Cardiac muscle cell (in vitro differentiated cells and primary cell): ENCODE results near the gene ARHGAP26. TPM values are rescaled to one million over a fixed set of nuclear protein-coding genes. Genes with fewer than 3 reads are reported as not detected.
A peak's percentile ranks its signal among the peaks of the same experiment; 100 is the strongest.

Experiments used
- DNase-seq, 2 donors: peaks; one replicate each; pipeline versions ENCODE4 v3.0.0 to v3.0.0-alpha.2; 2010 to 2017; ENCODE audit warnings: low read depth in 1 of 2, low spot score in 1 of 2
- H3K27ac ChIP-seq: fragments of 200-600 bp; sonication (generic); 2 replicates; pipeline ENCODE4 v1.5.1; 2016
- H3K27me3 ChIP-seq: fragments of 200-600 bp; sonication (generic); 2 replicates; pipeline ENCODE4 v1.6.0; 2016; ENCODE audit warnings: control low read depth
- H3K36me3 ChIP-seq: fragments of 200-600 bp; sonication (generic); 2 replicates; pipeline ENCODE4 v1.5.1; 2016; ENCODE audit warnings: control low read depth
- H3K4me1 ChIP-seq: fragments of 200-600 bp; sonication (generic); 2 replicates; pipeline ENCODE4 v1.8.1; 2017; ENCODE audit warnings: low read depth, mild to moderate bottlenecking, mixed run types
- H3K4me3 ChIP-seq: fragments of 200-600 bp; sonication (generic); 2 replicates; pipeline ENCODE4 v1.5.1; 2016; ENCODE audit warnings: mild to moderate bottlenecking
- H3K9me3 ChIP-seq: fragments of 200-600 bp; sonication (generic); 2 replicates; pipeline ENCODE4 v1.5.1; 2017; ENCODE audit warnings: low read depth, mild to moderate bottlenecking, control low read depth
- polyA plus RNA-seq: library from polyadenylated mRNA; unstranded; fragments of >200 nt; fragmentation: Nextera tagmentation; extraction: Ambion mirVana; gene quantifications from 2 replicates; pipeline ENCODE4 v1.2.1, GENCODE V29; 2016
- total RNA-seq: library from RNA; depleted of rRNA; stranded (reverse); fragments of >200 nt; gene quantifications from 2 replicates; pipeline ENCODE4 v1.2.3, GENCODE V29; 2016
- TF ChIP-seq, protein P1 (sequence below): IDR thresholded peaks from 2 replicates; pipeline ENCODE4 v1.5.1; 2012; ENCODE audit warnings: low read depth, mild to moderate bottlenecking, low read length

The ARHGAP26 gene
- total and polyA plus RNA-seq, 2 experiments from 2014 or later, result 12.7 to 16.2 TPM

DNA sequence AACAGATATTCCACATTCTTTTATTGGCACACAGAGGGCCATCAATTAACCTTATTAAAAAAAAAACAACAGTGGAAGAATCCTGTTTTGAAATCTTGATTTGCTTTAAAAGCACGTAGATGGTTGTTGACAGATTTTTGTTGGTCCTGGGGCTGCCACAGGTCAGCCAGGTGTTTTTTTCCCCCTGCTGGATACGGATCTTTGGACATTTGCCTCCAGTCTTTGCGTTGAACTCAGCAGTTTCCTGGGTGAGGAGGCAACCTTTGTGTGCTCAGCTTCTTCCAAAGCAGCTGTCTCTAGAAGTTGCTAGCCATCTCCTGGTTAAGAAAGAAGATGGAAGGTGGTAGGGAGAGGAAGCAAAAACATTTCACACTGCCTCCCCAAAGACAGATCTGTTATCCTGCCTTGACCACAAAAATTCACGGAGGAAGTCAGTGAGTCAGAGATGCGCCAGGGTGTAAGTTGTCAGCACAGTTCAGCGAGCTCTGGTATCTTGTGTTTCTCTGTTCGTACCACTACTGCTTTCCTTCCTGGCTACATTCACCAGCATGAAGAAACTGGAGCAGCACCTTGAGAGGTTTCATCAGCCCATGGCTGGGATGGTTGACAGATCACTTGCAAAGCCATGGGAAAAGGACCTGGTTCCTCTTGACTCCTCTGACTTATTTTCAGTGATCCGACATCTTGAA is 207.3 kb downstream of the ARHGAP26 start:
- TF ChIP-seq, protein P1, sequence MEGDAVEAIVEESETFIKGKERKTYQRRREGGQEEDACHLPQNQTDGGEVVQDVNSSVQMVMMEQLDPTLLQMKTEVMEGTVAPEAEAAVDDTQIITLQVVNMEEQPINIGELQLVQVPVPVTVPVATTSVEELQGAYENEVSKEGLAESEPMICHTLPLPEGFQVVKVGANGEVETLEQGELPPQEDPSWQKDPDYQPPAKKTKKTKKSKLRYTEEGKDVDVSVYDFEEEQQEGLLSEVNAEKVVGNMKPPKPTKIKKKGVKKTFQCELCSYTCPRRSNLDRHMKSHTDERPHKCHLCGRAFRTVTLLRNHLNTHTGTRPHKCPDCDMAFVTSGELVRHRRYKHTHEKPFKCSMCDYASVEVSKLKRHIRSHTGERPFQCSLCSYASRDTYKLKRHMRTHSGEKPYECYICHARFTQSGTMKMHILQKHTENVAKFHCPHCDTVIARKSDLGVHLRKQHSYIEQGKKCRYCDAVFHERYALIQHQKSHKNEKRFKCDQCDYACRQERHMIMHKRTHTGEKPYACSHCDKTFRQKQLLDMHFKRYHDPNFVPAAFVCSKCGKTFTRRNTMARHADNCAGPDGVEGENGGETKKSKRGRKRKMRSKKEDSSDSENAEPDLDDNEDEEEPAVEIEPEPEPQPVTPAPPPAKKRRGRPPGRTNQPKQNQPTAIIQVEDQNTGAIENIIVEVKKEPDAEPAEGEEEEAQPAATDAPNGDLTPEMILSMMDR, result no peak
- Histone ChIP-seq H3K9me3 (no peaks in the 10 kb centered on the region), H3K27ac (no peak overlapping the region), H3K27me3 (no peaks in the 10 kb centered on the region), H3K36me3 (no peaks in the 10 kb centered on the region), H3K4me1 (peaks cover 13% of the 10 kb centered on the region), H3K4me3 (no peak overlapping the region)
- DNase-seq, result peak in 1 of 2 donors; percentile 94

DNA sequence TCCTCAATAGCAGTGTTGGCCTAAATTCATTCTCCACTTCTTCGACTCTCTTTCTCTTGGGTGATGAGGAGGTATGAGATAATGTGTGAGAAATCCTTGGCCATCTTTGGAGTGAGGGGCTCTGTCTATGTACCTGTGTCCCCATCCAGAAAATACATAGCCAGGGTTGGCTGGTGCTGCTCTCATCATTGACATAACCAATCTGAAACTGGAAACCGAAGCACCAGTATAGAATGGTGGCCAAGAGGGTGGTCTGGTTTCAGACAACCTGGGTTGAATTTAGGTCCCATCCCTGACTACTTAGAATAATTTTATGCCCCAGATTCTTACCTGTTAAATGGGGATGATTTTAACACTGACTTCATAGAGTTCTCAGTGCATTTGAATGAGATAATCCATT is 208.1 kb downstream of the ARHGAP26 start:
- peaks cover 10% of the 10 kb centered on the region for H3K4me1 ChIP-seq
- H3K36me3 ChIP-seq, result no peaks in the 10 kb centered on the region
- H3K27ac ChIP-seq, result no peak overlapping the region
- TF ChIP-seq, protein P1, result no peak
- no peak for DNase-seq
- H3K4me3 ChIP-seq, result no peak overlapping the region
- no peaks in the 10 kb centered on the region for H3K9me3 ChIP-seq
- H3K27me3 ChIP-seq, result no peaks in the 10 kb centered on the region

DNA sequence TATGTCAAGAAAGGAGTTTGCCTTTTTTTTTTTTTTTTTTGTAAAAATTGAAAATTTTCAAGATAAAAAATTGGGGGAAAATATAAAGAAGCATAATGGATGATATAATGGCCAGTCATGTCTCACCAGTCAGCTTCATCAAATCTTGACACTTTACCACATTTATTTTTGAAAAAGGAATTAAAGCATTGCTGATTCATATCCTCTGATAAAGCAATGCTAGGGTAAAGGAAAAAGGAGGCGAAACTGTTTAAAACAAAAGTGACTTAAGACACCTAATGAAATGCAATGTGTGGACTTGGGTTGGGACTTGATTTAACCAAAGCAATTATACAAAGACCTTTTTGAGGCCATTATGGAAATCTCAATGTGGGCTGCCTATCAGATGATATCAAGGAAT is 208.5 kb downstream of the ARHGAP26 start:
- no peaks in the 10 kb centered on the region for H3K27me3 ChIP-seq
- no peaks in the 10 kb centered on the region for H3K9me3 ChIP-seq
- no peak overlapping the region for H3K27ac ChIP-seq
- DNase-seq, result peak in 1 of 2 donors; percentile 8
- H3K4me3 ChIP-seq, result no peak overlapping the region
- H3K36me3 ChIP-seq, result no peaks in the 10 kb centered on the region
- TF ChIP-seq, protein P1, result no peak
- H3K4me1 ChIP-seq, result peaks cover 10% of the 10 kb centered on the region

- Histone ChIP-seq H3K27me3 (no peaks in the 10 kb centered on the region), H3K4me1 (peaks cover 10% of the 10 kb centered on the region), H3K9me3 (no peaks in the 10 kb centered on the region), H3K4me3 (no peak overlapping the region), H3K27ac (no peak overlapping the region), H3K36me3 (no peaks in the 10 kb centered on the region)
- DNase-seq, result no peak
- TF ChIP-seq, protein P1, result no peak
Observed at GRCh38 chr5:142979636-142980035, 209.5 kb downstream of the ARHGAP26 start.

DNA sequence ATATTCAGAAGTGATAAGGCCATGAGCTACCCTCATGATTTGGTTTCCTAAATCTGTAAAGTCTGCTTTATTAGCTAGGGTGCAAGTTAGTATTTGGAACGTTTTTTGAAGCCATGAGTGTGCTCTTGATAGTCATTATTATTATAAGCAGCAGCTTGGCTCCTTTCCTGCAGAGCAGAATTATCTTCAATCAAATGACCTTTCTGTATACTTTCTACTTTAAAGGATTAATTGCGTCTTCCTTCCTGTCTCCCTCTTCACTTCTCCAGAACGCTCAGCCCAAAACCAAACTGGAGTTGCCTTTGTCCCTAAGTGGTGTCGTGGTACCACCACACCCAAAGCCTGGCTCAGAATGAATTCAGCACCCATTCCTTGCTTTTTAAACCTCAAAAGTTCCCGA is 211.3 kb downstream of the ARHGAP26 start:
- no peak for DNase-seq
- H3K27ac ChIP-seq, result peak overlapping the region; percentile 42
- TF ChIP-seq, protein P1, result no peak

More for the DNA sequence above, 211.3 kb downstream of the ARHGAP26 start:
- H3K36me3 ChIP-seq, result no peaks in the 10 kb centered on the region
- H3K27me3 ChIP-seq, result no peaks in the 10 kb centered on the region
- peaks cover 10% of the 10 kb centered on the region for H3K4me1 ChIP-seq
- H3K4me3 ChIP-seq, result no peak overlapping the region
- H3K9me3 ChIP-seq, result no peaks in the 10 kb centered on the region
